Ureter (tissue), 1 donor: ENCODE data around the gene ZCCHC17. TPM values are rescaled to one million over a fixed set of nuclear protein-coding genes. Genes with fewer than 3 reads are reported as not detected.

ENCODE experiments used
- total RNA-seq: library from RNA; stranded (reverse); gene quantifications from one replicate; pipeline ENCODE4 v1.2.4, GENCODE V29; 2023
- donor health status: DM: yes; HTN: yes; CAD: no.

ZCCHC17 gene
- total RNA-seq, 1 donor from 2014 or later = 22.0 TPM

Other genes starting within 250 kb of the ZCCHC17 start
- gene PUM1, start 231.3 kb upstream of the ZCCHC17 start, total RNA-seq = 174 TPM
- gene NKAIN1, start 57.1 kb upstream of the ZCCHC17 start, total RNA-seq = not detected
- 67.6 TPM for gene SNRNP40, start 244 bp upstream of the ZCCHC17 start, total RNA-seq
- 15.9 TPM for gene FABP3, start 76.0 kb downstream of the ZCCHC17 start, total RNA-seq
- gene SERINC2, start 116.2 kb downstream of the ZCCHC17 start, total RNA-seq = 237 TPM